GM23338 (cell line): ENCODE data around the gene CYB5RL. TPM values are rescaled to one million over a fixed set of nuclear protein-coding genes. Genes with fewer than 3 reads are reported as not detected.

Experiments
- ATAC-seq: fragments of 200-7000 bp; cut with Tn5 transposase; 3 replicates; pipeline ENCODE4 v1.9.1; 2020
- DNase-seq: peaks from one replicate; pipeline ENCODE4 v3.0.0-alpha.2; 2015; ENCODE audit warnings: low spot score
- H2AFZ ChIP-seq: fragments of 200-600 bp; sonication (generic); 2 replicates; pipeline ENCODE4 v1.8.0; 2016; ENCODE audit warnings: antibody characterized with exemption, mild to moderate bottlenecking, moderate library complexity
- H3F3A ChIP-seq: fragments of 200-600 bp; sonication (generic); replicated peaks from 2 replicates; pipeline ENCODE4 v1.8.0; 2017; ENCODE audit warnings: antibody characterized with exemption, mixed run types, low read depth
- H3K27ac ChIP-seq: fragments of 200-600 bp; sonication (generic); 2 replicates; pipeline ENCODE4 v1.6.1; 2016; ENCODE audit warnings: low read depth
- H3K27me3 ChIP-seq: fragments of 200-600 bp; sonication (generic); 2 replicates; pipeline ENCODE4 v1.8.0; 2016; ENCODE audit warnings: mild to moderate bottlenecking, mixed run types, moderate library complexity; ENCODE audit not compliant: insufficient read depth
- H3K36me3 ChIP-seq: fragments of 200-600 bp; sonication (generic); 2 replicates; pipeline ENCODE4 v1.8.0; 2016; ENCODE audit warnings: mild to moderate bottlenecking; ENCODE audit not compliant: insufficient read depth
- H3K4me1 ChIP-seq: fragments of 200-600 bp; sonication (generic); 2 replicates; pipeline ENCODE4 v1.8.0; 2016; ENCODE audit warnings: mild to moderate bottlenecking, moderate library complexity; ENCODE audit not compliant: insufficient read depth
- H3K4me2 ChIP-seq: fragments of 200-600 bp; sonication (generic); 2 replicates; pipeline ENCODE4 v1.7.1; 2017; ENCODE audit warnings: mixed run types
- H3K4me3 ChIP-seq: fragments of 200-600 bp; sonication (generic); 2 replicates; pipeline ENCODE4 v1.6.1; 2016; ENCODE audit warnings: mixed run types
- H3K79me2 ChIP-seq: fragments of 200-600 bp; sonication (generic); replicated peaks from 2 replicates; pipeline ENCODE4 v1.8.0; 2017; ENCODE audit warnings: mild to moderate bottlenecking; ENCODE audit not compliant: insufficient read depth
- H3K9me2 ChIP-seq: fragments of 200-600 bp; sonication (generic); 2 replicates; pipeline ENCODE4 v1.8.0; 2017; ENCODE audit not compliant: insufficient read depth
- H4K20me1 ChIP-seq: fragments of 200-600 bp; sonication (generic); replicated peaks from 2 replicates; pipeline ENCODE4 v1.8.0; 2017; ENCODE audit warnings: mild to moderate bottlenecking; ENCODE audit not compliant: insufficient read depth
- H3K27ac Mint-ChIP-seq: 2 replicates; pipeline ENCODE4 v1.8.0; 2020; ENCODE audit warnings: inconsistent platforms, mild to moderate bottlenecking, moderate library complexity, mixed read lengths
- H3K27me3 Mint-ChIP-seq: 3 replicates; pipeline ENCODE4 v1.8.0; 2022; ENCODE audit warnings: low read depth, mild to moderate bottlenecking, moderate library complexity, mixed read lengths, inconsistent platforms; ENCODE audit not compliant: insufficient read depth, poor library complexity
- H3K36me3 Mint-ChIP-seq: 3 replicates; pipeline ENCODE4 v1.8.0; 2021; ENCODE audit warnings: low read depth, mild to moderate bottlenecking, inconsistent platforms, moderate library complexity, mixed read lengths
- H3K4me1 Mint-ChIP-seq: 3 replicates; pipeline ENCODE4 v1.8.0; 2020; ENCODE audit warnings: mild to moderate bottlenecking, inconsistent platforms, mixed read lengths
- H3K4me3 Mint-ChIP-seq: 3 replicates; pipeline ENCODE4 v1.8.0; 2021; ENCODE audit warnings: moderate library complexity, mild to moderate bottlenecking, inconsistent platforms, mixed read lengths
- H3K9me3 Mint-ChIP-seq: 3 replicates; pipeline ENCODE4 v1.8.0; 2020; ENCODE audit warnings: moderate library complexity, mild to moderate bottlenecking, inconsistent platforms, mixed read lengths
- CREB1 ChIP-seq: fragments of 250-450 bp; sonication (Bioruptor Pico); IDR thresholded peaks from 2 replicates; pipeline ENCODE4 v1.5.0; 2020; ENCODE audit warnings: low read depth, mild to moderate bottlenecking, moderate library complexity
- CTCF ChIP-seq, 2 experiments: fragments of 200-600 bp in 1 of 2; sonication (generic) in 1 of 2; conservative IDR thresholded peaks; 2 replicates each; pipeline versions ENCODE4 v1.5.1 to v1.6.1; 2016 to 2017; ENCODE audit warnings: antibody characterized with exemption in 2 of 2, low read depth in 2 of 2, mild to moderate bottlenecking in 2 of 2, moderate library complexity in 1 of 2
- ETS1 ChIP-seq: IDR thresholded peaks from 2 replicates; pipeline ENCODE4 v1.6.1; 2016; ENCODE audit warnings: antibody characterized with exemption
- EZH2 ChIP-seq: fragments of 200-600 bp; sonication (generic); IDR thresholded peaks from one replicate; pipeline ENCODE4 v1.8.0; 2017; ENCODE audit warnings: antibody characterized with exemption, mild to moderate bottlenecking, low read depth; ENCODE audit not compliant: unreplicated experiment
- EZH2phosphoT487 ChIP-seq: fragments of 200-600 bp; sonication (generic); IDR thresholded peaks from one replicate; pipeline ENCODE4 v1.8.1; 2018; ENCODE audit warnings: antibody characterized with exemption; ENCODE audit not compliant: unreplicated experiment
- JUNB ChIP-seq: IDR thresholded peaks from one replicate; pipeline ENCODE4 v1.6.1; 2016; ENCODE audit warnings: antibody characterized with exemption; ENCODE audit not compliant: unreplicated experiment
- NANOG ChIP-seq: IDR thresholded peaks from 2 replicates; pipeline ENCODE4 v1.6.1; 2016; ENCODE audit warnings: antibody characterized with exemption, borderline replicate concordance
- POLR2AphosphoS5 ChIP-seq: IDR thresholded peaks from 2 replicates; pipeline ENCODE4 v1.6.1; 2016; ENCODE audit warnings: antibody characterized with exemption, low read depth
- STAT1 ChIP-seq: IDR thresholded peaks from one replicate; pipeline ENCODE4 v1.6.1; 2016; ENCODE audit warnings: antibody characterized with exemption; ENCODE audit not compliant: unreplicated experiment
- ZNF114 ChIP-seq: fragments of 250-450 bp; sonication (Bioruptor Pico); IDR thresholded peaks from 2 replicates; pipeline ENCODE4 v1.5.0; 2020; ENCODE audit warnings: mild to moderate bottlenecking, moderate library complexity
- ZNF331 ChIP-seq: fragments of 250-450 bp; sonication (Bioruptor Pico); IDR thresholded peaks from 2 replicates; pipeline ENCODE4 v1.5.0; 2020; ENCODE audit warnings: low read depth, mild to moderate bottlenecking, moderate library complexity
- polyA plus RNA-seq: library from polyadenylated mRNA; unstranded; fragments of >200 nt; fragmentation: Nextera tagmentation; extraction: Ambion mirVana; gene quantifications from 2 replicates; pipeline ENCODE4 v1.2.1, GENCODE V29; 2016
- total RNA-seq: library from RNA; depleted of rRNA; stranded (reverse); fragments of >200 nt; shearing (Covaris generic); gene quantifications from 2 replicates; pipeline ENCODE4 v1.2.3, GENCODE V29; 2014
- TF ChIP-seq, protein P1 (sequence below): IDR thresholded peaks from one replicate; pipeline ENCODE4 v1.6.1; 2018; ENCODE audit warnings: antibody characterized with exemption; ENCODE audit not compliant: unreplicated experiment

Gene CYB5RL
- total and polyA plus RNA-seq, 2 experiments from 2014 or later, result 5.9 to 11.5 TPM

DNA sequence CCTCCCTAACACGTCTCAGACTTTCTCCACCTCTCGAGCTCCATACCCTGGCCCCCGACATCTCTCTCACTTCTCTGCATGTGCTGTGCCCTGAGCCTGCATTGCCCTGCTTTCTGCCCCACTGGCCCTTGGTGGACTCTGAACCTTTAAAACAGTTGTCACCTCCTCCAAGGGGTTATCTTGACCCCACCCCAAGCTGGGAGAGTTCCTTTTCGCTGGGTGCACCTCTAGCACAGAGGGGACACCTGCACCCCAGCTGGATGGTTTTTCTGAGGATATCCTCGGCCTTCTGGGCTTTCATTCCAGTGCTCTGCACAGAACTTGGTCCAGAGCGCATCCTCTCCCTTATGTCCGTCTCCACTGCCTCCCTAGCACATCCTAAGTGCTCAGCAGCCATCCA, 42.8 kb downstream of the CYB5RL start:
- H3K27me3 Mint-ChIP-seq, result peaks cover 7% of the 10 kb centered on the region
- no peak overlapping the region for H3K27ac Mint-ChIP-seq
- no peak overlapping the region for H3K4me3 Mint-ChIP-seq
- no peaks in the 10 kb centered on the region for H3K9me2 ChIP-seq
- no peak overlapping the region for H3K4me2 ChIP-seq
- H3K4me3 ChIP-seq, result no peak overlapping the region
- no peaks in the 10 kb centered on the region; the same call in 1 of the 2 replicates for H3K4me1 ChIP-seq
- no peak for DNase-seq
- H3K9me3 Mint-ChIP-seq, result no peaks in the 10 kb centered on the region
- H3K27ac ChIP-seq, result no peak overlapping the region
- H3K4me1 Mint-ChIP-seq, result peaks cover 13% of the 10 kb centered on the region; the same call in 2 of the 3 replicates
- no peaks in the 10 kb centered on the region for H3F3A ChIP-seq
- H3K36me3 Mint-ChIP-seq, result no peaks in the 10 kb centered on the region
- no peaks in the 10 kb centered on the region for H3K79me2 ChIP-seq
- no peak overlapping the region for H2AFZ ChIP-seq
- H3K27me3 ChIP-seq, result no peaks in the 10 kb centered on the region
- TF ChIP-seq JUNB (no peak), ETS1 (no peak), EZH2 (no peak), POLR2AphosphoS5 (no peak), ZNF114 (CRISPR knock-in tag) (no peak)
- H4K20me1 ChIP-seq, result no peaks in the 10 kb centered on the region
- no peak for ATAC-seq
- no peaks in the 10 kb centered on the region for H3K36me3 ChIP-seq

DNA sequence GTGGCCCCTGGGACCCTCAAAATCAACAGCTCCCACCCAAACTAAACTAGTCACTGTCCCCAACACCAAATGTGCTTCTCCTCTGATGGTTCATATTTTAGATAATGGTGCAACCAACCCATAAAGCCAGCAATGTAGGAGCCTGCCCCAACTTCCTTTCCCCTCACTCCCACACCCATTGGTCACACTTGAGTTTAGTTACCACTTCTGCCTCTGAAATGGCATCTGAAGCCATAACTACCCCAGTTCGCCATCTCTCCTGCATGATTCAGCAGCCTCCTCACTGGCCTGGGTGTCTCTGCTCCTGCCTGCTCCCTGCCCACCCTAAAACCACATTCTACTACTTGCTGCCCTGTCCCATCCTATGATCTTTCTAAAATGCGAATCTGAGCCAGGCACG, 43.6 kb downstream of the CYB5RL start:
- H3K79me2 ChIP-seq, result no peaks in the 10 kb centered on the region
- H3K27ac Mint-ChIP-seq, result no peak overlapping the region
- TF ChIP-seq CREB1 (CRISPR knock-in tag), result no peak
- TF ChIP-seq, protein P1, sequence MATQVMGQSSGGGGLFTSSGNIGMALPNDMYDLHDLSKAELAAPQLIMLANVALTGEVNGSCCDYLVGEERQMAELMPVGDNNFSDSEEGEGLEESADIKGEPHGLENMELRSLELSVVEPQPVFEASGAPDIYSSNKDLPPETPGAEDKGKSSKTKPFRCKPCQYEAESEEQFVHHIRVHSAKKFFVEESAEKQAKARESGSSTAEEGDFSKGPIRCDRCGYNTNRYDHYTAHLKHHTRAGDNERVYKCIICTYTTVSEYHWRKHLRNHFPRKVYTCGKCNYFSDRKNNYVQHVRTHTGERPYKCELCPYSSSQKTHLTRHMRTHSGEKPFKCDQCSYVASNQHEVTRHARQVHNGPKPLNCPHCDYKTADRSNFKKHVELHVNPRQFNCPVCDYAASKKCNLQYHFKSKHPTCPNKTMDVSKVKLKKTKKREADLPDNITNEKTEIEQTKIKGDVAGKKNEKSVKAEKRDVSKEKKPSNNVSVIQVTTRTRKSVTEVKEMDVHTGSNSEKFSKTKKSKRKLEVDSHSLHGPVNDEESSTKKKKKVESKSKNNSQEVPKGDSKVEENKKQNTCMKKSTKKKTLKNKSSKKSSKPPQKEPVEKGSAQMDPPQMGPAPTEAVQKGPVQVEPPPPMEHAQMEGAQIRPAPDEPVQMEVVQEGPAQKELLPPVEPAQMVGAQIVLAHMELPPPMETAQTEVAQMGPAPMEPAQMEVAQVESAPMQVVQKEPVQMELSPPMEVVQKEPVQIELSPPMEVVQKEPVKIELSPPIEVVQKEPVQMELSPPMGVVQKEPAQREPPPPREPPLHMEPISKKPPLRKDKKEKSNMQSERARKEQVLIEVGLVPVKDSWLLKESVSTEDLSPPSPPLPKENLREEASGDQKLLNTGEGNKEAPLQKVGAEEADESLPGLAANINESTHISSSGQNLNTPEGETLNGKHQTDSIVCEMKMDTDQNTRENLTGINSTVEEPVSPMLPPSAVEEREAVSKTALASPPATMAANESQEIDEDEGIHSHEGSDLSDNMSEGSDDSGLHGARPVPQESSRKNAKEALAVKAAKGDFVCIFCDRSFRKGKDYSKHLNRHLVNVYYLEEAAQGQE, result no peak
- TF ChIP-seq EZH2phosphoT487, result no peak
- no peak for TF ChIP-seq JUNB
- no peak for TF ChIP-seq CTCF (conservative IDR thresholded peaks at IDR 0.05; ENCODE audit: low read depth in 2 of 2)
- no peak for TF ChIP-seq POLR2AphosphoS5
- TF ChIP-seq EZH2, result no peak
- TF ChIP-seq ZNF331, result no peak
- no peak for TF ChIP-seq ZNF114 (CRISPR knock-in tag)
- no peak for TF ChIP-seq NANOG
- no peak for TF ChIP-seq STAT1

More for the DNA sequence above, 43.6 kb downstream of the CYB5RL start:
- Histone ChIP-seq H3F3A (no peaks in the 10 kb centered on the region), H3K4me2 (no peak overlapping the region), H3K27me3 (no peaks in the 10 kb centered on the region), H4K20me1 (no peaks in the 10 kb centered on the region), H3K36me3 (no peaks in the 10 kb centered on the region), H3K4me1 (no peaks in the 10 kb centered on the region; the same call in 1 of the 2 replicates), H2AFZ (no peak overlapping the region), H3K9me2 (no peaks in the 10 kb centered on the region), H3K27ac (no peak overlapping the region), H3K4me3 (no peak overlapping the region)
- no peaks in the 10 kb centered on the region for H3K9me3 Mint-ChIP-seq
- no peak overlapping the region for H3K4me3 Mint-ChIP-seq
- ATAC-seq (no peak), DNase-seq (no peak)
- H3K27me3 Mint-ChIP-seq, result peaks cover 5% of the 10 kb centered on the region
- no peaks in the 10 kb centered on the region for H3K36me3 Mint-ChIP-seq
- H3K4me1 Mint-ChIP-seq, result peaks cover 13% of the 10 kb centered on the region; the same call in 2 of the 3 replicates
